A549 (cell line): ENCODE measurements around the gene LAMA1. TPM values are rescaled to one million over a fixed set of nuclear protein-coding genes. Genes with fewer than 3 reads are reported as not detected.
"Not testable (repeated sequence)": the region's sequence is repeated elsewhere in the genome, so short reads cannot be mapped to it uniquely, and the experiment has no call there.

ENCODE experiments used
- ATAC-seq, 2 experiments: fragments of 200-7000 bp in 1 of 2; fragments of >200 bp in 1 of 2; cut with Nextera tagmentation in 1 of 2; cut with Tn5 transposase in 1 of 2; 3 replicates each; pipeline versions ENCODE4 v1.8.0 to v1.9.1; 2018 to 2020; ENCODE audit warnings: mild to moderate bottlenecking in 1 of 2, moderate library complexity in 1 of 2
- CTCF ChIA-PET: fragments of 300-600 bp; sonication (Branson Sonifier 250); formaldehyde crosslinking; extraction: SDS; loops from one replicate; lab custom pipeline; 2021; ENCODE audit warnings: antibody characterized with exemption, inconsistent platforms; lab: Yijun Ruan, JAX
- POLR2A ChIA-PET: fragments of 350-600 bp; formaldehyde crosslinking; extraction: SDS; loops from one replicate; lab custom pipeline; 2021; ENCODE audit warnings: antibody characterized with exemption, inconsistent platforms; lab: Yijun Ruan, JAX
- DNase-seq, 2 experiments: peaks; one replicate each; pipeline versions ENCODE4 v3.0.0 to v3.0.0-alpha.2; 2011 to 2016; ENCODE audit warnings: low read depth in 1 of 2, low spot score in 1 of 2
- FAIRE-seq: peaks from 2 replicates; lab custom pipeline; 2011; peaks lifted over from hg19 to GRCh38; lab: Jason Lieb, UNC
- H3K27ac ChIP-seq, 2 experiments: fragments of >200 bp; sonication (Bioruptor Twin); formaldehyde crosslinking; 3 replicates each; pipeline ENCODE4 v1.5.1; 2016 to 2017
- H3K4me1 ChIP-seq: fragments of >200 bp; sonication (Bioruptor Twin); formaldehyde crosslinking; 3 replicates; pipeline ENCODE4 v1.6.1; 2016
- H3K4me2 ChIP-seq: fragments of >200 bp; sonication (Bioruptor Twin); formaldehyde crosslinking; 3 replicates; pipeline ENCODE4 v1.6.1; 2016
- H3K4me3 ChIP-seq: fragments of >200 bp; sonication (Bioruptor Twin); formaldehyde crosslinking; 3 replicates; pipeline ENCODE4 v1.5.1; 2016
- H3K9me3 ChIP-seq: fragments of >200 bp; sonication (Bioruptor Twin); formaldehyde crosslinking; 3 replicates; pipeline ENCODE4 v1.6.1; 2016
- ATOH8 ChIP-seq: fragments of 250-450 bp; sonication (Bioruptor Pico); IDR thresholded peaks from 2 replicates; pipeline ENCODE4 v1.5.0; 2020; ENCODE audit warnings: low read depth, mild to moderate bottlenecking, moderate library complexity
- BCL3 ChIP-seq: fragments of >200 bp; sonication (Bioruptor Twin); formaldehyde crosslinking; IDR thresholded peaks from 3 replicates; pipeline ENCODE4 v1.6.1; 2016
- CEBPB ChIP-seq, 2 experiments: fragments of >200 bp in 1 of 2; sonication (Bioruptor Twin) in 1 of 2; formaldehyde crosslinking in 1 of 2; IDR thresholded peaks; 2 replicates each; pipeline ENCODE4 v1.6.1; 2012 to 2016
- CHD4 ChIP-seq: fragments of 200-600 bp; sonication (generic); IDR thresholded peaks from 2 replicates; pipeline ENCODE4 v1.6.1; 2016; ENCODE audit warnings: antibody characterized with exemption, mild to moderate bottlenecking, borderline replicate concordance
- E2F6 ChIP-seq: IDR thresholded peaks from 2 replicates; pipeline ENCODE4 v1.6.1; 2012; ENCODE audit warnings: low read depth, borderline replicate concordance
- EHF ChIP-seq: fragments of 250-450 bp; sonication (Bioruptor Pico); IDR thresholded peaks from 2 replicates; pipeline ENCODE4 v1.5.0; 2020; ENCODE audit warnings: mild to moderate bottlenecking
- EHMT2 ChIP-seq: fragments of 200-600 bp; sonication (generic); IDR thresholded peaks from 2 replicates; pipeline ENCODE4 v1.6.1; 2016; ENCODE audit warnings: antibody characterized with exemption, low read depth, mild to moderate bottlenecking, moderate library complexity
- ELK1 ChIP-seq: fragments of 150-350 bp; IDR thresholded peaks from 2 replicates; pipeline ENCODE4 v1.6.1; 2014; ENCODE audit warnings: low read depth, mild to moderate bottlenecking, low read length
- ESRRA ChIP-seq: fragments of 150-350 bp; IDR thresholded peaks from 2 replicates; pipeline ENCODE4 v1.6.1; 2014; ENCODE audit warnings: mild to moderate bottlenecking, low read length, borderline replicate concordance
- FOSB ChIP-seq: fragments of 250-450 bp; sonication (Bioruptor Pico); IDR thresholded peaks from 2 replicates; pipeline ENCODE4 v1.5.0; 2020; ENCODE audit warnings: mild to moderate bottlenecking, moderate library complexity
- FOSL2 ChIP-seq, 2 experiments: fragments of 450-650 bp in 1 of 2; fragments of >200 bp in 1 of 2; sonication (Bioruptor Twin) in 1 of 2; formaldehyde crosslinking; IDR thresholded peaks; 2 replicates each; pipeline versions ENCODE4 v1.5.0 to v1.6.1; 2016 to 2020; ENCODE audit warnings: mild to moderate bottlenecking in 1 of 2, moderate library complexity in 1 of 2
- HDAC2 ChIP-seq: fragments of 200-600 bp; sonication (generic); IDR thresholded peaks from 2 replicates; pipeline ENCODE4 v1.6.1; 2016
- HOXA7 ChIP-seq: fragments of 250-450 bp; sonication (Bioruptor Pico); IDR thresholded peaks from 2 replicates; pipeline ENCODE4 v1.5.0; 2020; ENCODE audit warnings: mild to moderate bottlenecking, moderate library complexity
- JUNB ChIP-seq: fragments of >200 bp; sonication (Bioruptor Twin); formaldehyde crosslinking; IDR thresholded peaks from 2 replicates; pipeline ENCODE4 v1.6.1; 2016
- KDM5A ChIP-seq: fragments of 200-600 bp; sonication (generic); IDR thresholded peaks from 2 replicates; pipeline ENCODE4 v1.6.1; 2016; ENCODE audit warnings: antibody characterized with exemption, mild to moderate bottlenecking
- MAZ ChIP-seq: fragments of 150-350 bp; IDR thresholded peaks from 2 replicates; pipeline ENCODE4 v1.6.1; 2014; ENCODE audit warnings: antibody characterized with exemption, low read depth, low read length, borderline replicate concordance
- MYC ChIP-seq: IDR thresholded peaks from 2 replicates; pipeline ENCODE4 v1.6.1; 2012; ENCODE audit warnings: mild to moderate bottlenecking, inconsistent platforms, low read length, improper control_type of control experiment, borderline replicate concordance
- NPAS2 ChIP-seq: fragments of 250-450 bp; sonication (Bioruptor Pico); IDR thresholded peaks from 2 replicates; pipeline ENCODE4 v1.8.0; 2022; ENCODE audit warnings: mild to moderate bottlenecking, moderate library complexity, borderline replicate concordance
- NR3C1 ChIP-seq: fragments of >200 bp; sonication (Bioruptor Twin); formaldehyde crosslinking; IDR thresholded peaks from 3 replicates; pipeline ENCODE4 v1.6.1; 2017
- PBX3 ChIP-seq: IDR thresholded peaks from 2 replicates; pipeline ENCODE4 v1.6.1; 2012
- POLR2A ChIP-seq: IDR thresholded peaks from 2 replicates; pipeline ENCODE4 v1.6.1; 2012; ENCODE audit warnings: mild to moderate bottlenecking, low read length
- RARB ChIP-seq: fragments of 250-450 bp; sonication (Bioruptor Pico); IDR thresholded peaks from 2 replicates; pipeline ENCODE4 v1.8.0; 2021; ENCODE audit warnings: mild to moderate bottlenecking, moderate library complexity
- RFX5 ChIP-seq: fragments of 450-650 bp; IDR thresholded peaks from 2 replicates; pipeline ENCODE4 v1.7.1; 2014; ENCODE audit warnings: antibody characterized with exemption, mild to moderate bottlenecking, moderate library complexity
- RNF2 ChIP-seq: fragments of 200-600 bp; sonication (generic); IDR thresholded peaks from 2 replicates; pipeline ENCODE4 v1.6.1; 2016; ENCODE audit warnings: low read depth, mild to moderate bottlenecking, antibody characterized with exemption, moderate library complexity, borderline replicate concordance
- SMC3 ChIP-seq: fragments of >200 bp; sonication (Bioruptor Twin); formaldehyde crosslinking; IDR thresholded peaks from 3 replicates; pipeline ENCODE4 v1.6.1; 2018; ENCODE audit warnings: inconsistent platforms
- SREBF2 ChIP-seq: fragments of 450-650 bp; IDR thresholded peaks from 2 replicates; pipeline ENCODE4 v1.6.1; 2014; ENCODE audit warnings: mild to moderate bottlenecking, moderate library complexity
- TFCP2L1 ChIP-seq: fragments of 250-450 bp; sonication (Bioruptor Pico); IDR thresholded peaks from 2 replicates; pipeline ENCODE4 v1.5.0; 2021; ENCODE audit warnings: mild to moderate bottlenecking
- TP53 ChIP-seq: fragments of 250-450 bp; sonication (Bioruptor Pico); IDR thresholded peaks from 2 replicates; pipeline ENCODE4 v1.5.0; 2021; ENCODE audit warnings: mild to moderate bottlenecking, moderate library complexity
- ZC3H11A ChIP-seq: fragments of 450-650 bp; IDR thresholded peaks from 2 replicates; pipeline ENCODE4 v1.6.1; 2014; ENCODE audit warnings: antibody characterized with exemption, mild to moderate bottlenecking
- ZFP36 ChIP-seq: fragments of 450-650 bp; IDR thresholded peaks from 2 replicates; pipeline ENCODE4 v1.6.1; 2014; ENCODE audit warnings: borderline replicate concordance; ENCODE audit not compliant: partially characterized antibody
- WGBS: methylation state at CpG from one replicate; pipeline ENCODE4 v1.1.6; 2017; ENCODE audit errors: missing lambda C conversion rate; 5-methylcytosine and 5-hydroxymethylcytosine counted together
- polyA plus RNA-seq, 4 experiments: library from polyadenylated mRNA; depleted of rRNA in 3 of 4; stranded (reverse); fragments of >200 nt; fragmentation: RNase III in 1 of 4; extraction: RNeasy Plus Mini Kit Qiagen cat#74134 plus additional on column Dnase treatment in 1 of 4; gene quantifications; 2 replicates in 3 of 4; 3 replicates in 1 of 4; pipeline ENCODE4 v1.2.3, GENCODE V29; 2011 to 2017

Gene LAMA1
- polyA plus RNA-seq, 2 of the 4 experiments (the other 2 are of a cell fraction): 0.05 to 0.06 TPM

- no peaks in the 10 kb centered on the region for H3K9me3 ChIP-seq
- FAIRE-seq (no peak), ATAC-seq (no peak), DNase-seq (no peak)
- H3K27ac ChIP-seq: no peak overlapping the region
- ChIA-PET POLR2A (no interaction called here), CTCF (no interaction called here)
- H3K4me1 ChIP-seq: no peaks in the 10 kb centered on the region
- H3K4me2 ChIP-seq: no peak overlapping the region
- H3K4me3 ChIP-seq: no peak overlapping the region
- WGBS: 61% methylated on average over 7 of the region's 7 CpGs
- TF ChIP-seq MYC: no peak
- TF ChIP-seq ZC3H11A: no peak
- TF ChIP-seq RNF2: no peak
- TF ChIP-seq NR3C1: no peak
- TF ChIP-seq RFX5: no peak
- no peak for TF ChIP-seq ELK1
- no peak for TF ChIP-seq PBX3
- no peak for TF ChIP-seq ATOH8 (CRISPR knock-in tag)
- no peak for TF ChIP-seq HOXA7
- no peak for TF ChIP-seq CHD4
- TF ChIP-seq E2F6: no peak
- no peak for TF ChIP-seq SREBF2
- no peak for TF ChIP-seq BCL3
- TF ChIP-seq HDAC2: no peak
- TF ChIP-seq EHMT2: no peak
- no peak for TF ChIP-seq TFCP2L1 (CRISPR knock-in tag)
- no peak for TF ChIP-seq KDM5A
- no peak for TF ChIP-seq POLR2A
Observed at GRCh38 chr18:7147399-7147798, 29.8 kb upstream of the LAMA1 start.

- TF ChIP-seq CEBPB (IDR thresholded peaks at IDR 0.05) (no peak), ESRRA (no peak), JUNB (no peak), EHF (CRISPR knock-in tag) (no peak), SREBF2 (no peak), MAZ (no peak), PBX3 (no peak), ZFP36 (no peak), NPAS2 (CRISPR knock-in tag) (no peak), SMC3 (no peak), FOSB (CRISPR knock-in tag) (no peak), RARB (CRISPR knock-in tag) (no peak), TP53 (CRISPR knock-in tag) (no peak), FOSL2 (IDR thresholded peaks at IDR 0.05) (no peak), FOSL2 (CRISPR knock-in tag; IDR thresholded peaks at IDR 0.05) (no peak), HOXA7 (no peak), ELK1 (no peak), HDAC2 (no peak)
- Histone ChIP-seq H3K4me2 (no peak overlapping the region), H3K27ac (no peak overlapping the region), H3K4me1 (no peaks in the 10 kb centered on the region), H3K9me3 (no peaks in the 10 kb centered on the region), H3K4me3 (no peak overlapping the region)
- WGBS: 27% methylated on average over 1 of the region's 1 CpG
- FAIRE-seq: no peak
- no peak for DNase-seq
- CTCF ChIA-PET: no interaction called here
- POLR2A ChIA-PET: no interaction called here
- no peak for ATAC-seq
Observed at GRCh38 chr18:7146067-7146466, 28.5 kb upstream of the LAMA1 start.

- ATAC-seq, FAIRE-seq, H3K9me3 ChIP-seq, H3K27ac ChIP-seq, POLR2A ChIA-PET, H3K4me3 ChIP-seq, H3K4me2 ChIP-seq, H3K4me1 ChIP-seq, CTCF ChIA-PET, DNase-seq: not testable (repeated sequence)
- WGBS: 77% methylated on average over 12 of the region's 12 CpGs
Observed at GRCh38 chr18:7144921-7145320, 27.3 kb upstream of the LAMA1 start.
